Measurements from ENCODE around the gene EVC2. TPM values are rescaled to one million over a fixed set of nuclear protein-coding genes. Genes with fewer than 3 reads are reported as not detected.

EVC2 gene
- total RNA-seq, 1 experiment from 2014 or later, result 3.2 TPM

DNA sequence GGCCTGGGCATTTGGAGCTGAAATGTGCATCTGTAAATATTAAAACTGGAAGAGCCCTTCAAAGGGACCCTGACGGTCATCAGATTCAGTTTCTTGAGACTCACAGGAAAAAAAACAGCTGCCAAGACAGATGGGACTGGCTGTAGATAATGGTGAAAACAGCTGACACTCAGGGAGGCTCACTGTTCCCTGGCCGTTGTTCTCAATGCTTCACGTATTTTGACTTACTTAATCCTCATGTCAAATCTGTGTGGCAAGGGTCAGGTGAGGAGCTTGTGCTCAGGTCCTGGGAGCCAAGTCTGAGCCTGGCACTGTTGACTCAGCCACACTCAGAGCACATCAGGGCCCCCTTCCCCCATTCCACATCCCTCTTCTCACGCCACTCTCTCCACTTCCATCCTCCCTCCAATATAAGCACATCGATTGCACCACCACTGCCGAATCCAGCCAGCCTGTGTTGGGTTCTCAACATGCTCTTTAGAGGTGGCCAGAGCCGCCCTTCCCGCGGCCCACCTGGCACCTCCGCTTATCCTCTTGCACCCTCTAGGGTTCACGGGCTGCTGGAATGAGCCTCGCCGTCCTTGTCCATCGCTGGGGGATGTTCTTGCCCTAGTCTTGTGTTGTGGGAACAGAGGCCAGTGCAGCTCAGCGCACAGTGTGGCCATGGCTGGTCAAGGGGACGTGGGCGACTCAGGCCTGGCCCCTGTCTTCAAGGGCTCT lies 42.7 kb upstream of the EVC2 start:
- ATAC-seq (no peak), DNase-seq (no peak)
- POLR2A ChIA-PET (ENCODE audit: unreplicated experiment), result no interaction called here
- peaks cover 9% of the 10 kb centered on the region; the same call in 1 of the 2 replicates for H3K36me3 ChIP-seq (ENCODE audit: low read depth, low read length)
- no peak overlapping the region for H3K4me2 ChIP-seq (ENCODE audit: low read length)
- H3F3A ChIP-seq (ENCODE audit: low read length, unreplicated experiment), result no peaks in the 10 kb centered on the region
- H2AFZ ChIP-seq (ENCODE audit: low read length), result no peak overlapping the region
- CTCF ChIA-PET, result no interaction called here
- H3K27ac ChIP-seq (ENCODE audit: low read length), result peak overlapping the region; percentile 41
- no peaks in the 10 kb centered on the region for H3K27me3 ChIP-seq (ENCODE audit: low read length)
- no peak overlapping the region; the same call in 1 of the 2 replicates for H3K9ac ChIP-seq (ENCODE audit: low read length)
- H3K9me3 ChIP-seq (ENCODE audit: low read length), result no peaks in the 10 kb centered on the region
- H3K4me3 ChIP-seq (ENCODE audit: low read length), result no peak overlapping the region
- BruUV-seq (replicated peaks), result no TSS peak
- TF ChIP-seq EZH2 (IDR thresholded peaks at IDR 0.05; ENCODE audit: low read length, unreplicated experiment) (no peak), CTCF (conservative IDR thresholded peaks at IDR 0.05; ENCODE audit: low read depth, low read length) (no peak), EZH2phosphoT487 (IDR thresholded peaks at IDR 0.05; ENCODE audit: borderline replicate concordance, low read length) (no peak)
- intact Hi-C loops (cut with micrococcal nuclease), result no loop called here
- H4K20me1 ChIP-seq (ENCODE audit: low read length), result no peaks in the 10 kb centered on the region
- H3K9me2 ChIP-seq (replicated peaks; ENCODE audit: low read length), result no peaks in the 10 kb centered on the region
- peaks cover 32% of the 10 kb centered on the region for H3K4me1 ChIP-seq (ENCODE audit: insufficient read depth, low read length)
- H3K79me2 ChIP-seq (ENCODE audit: low read length), result no peaks in the 10 kb centered on the region

DNA sequence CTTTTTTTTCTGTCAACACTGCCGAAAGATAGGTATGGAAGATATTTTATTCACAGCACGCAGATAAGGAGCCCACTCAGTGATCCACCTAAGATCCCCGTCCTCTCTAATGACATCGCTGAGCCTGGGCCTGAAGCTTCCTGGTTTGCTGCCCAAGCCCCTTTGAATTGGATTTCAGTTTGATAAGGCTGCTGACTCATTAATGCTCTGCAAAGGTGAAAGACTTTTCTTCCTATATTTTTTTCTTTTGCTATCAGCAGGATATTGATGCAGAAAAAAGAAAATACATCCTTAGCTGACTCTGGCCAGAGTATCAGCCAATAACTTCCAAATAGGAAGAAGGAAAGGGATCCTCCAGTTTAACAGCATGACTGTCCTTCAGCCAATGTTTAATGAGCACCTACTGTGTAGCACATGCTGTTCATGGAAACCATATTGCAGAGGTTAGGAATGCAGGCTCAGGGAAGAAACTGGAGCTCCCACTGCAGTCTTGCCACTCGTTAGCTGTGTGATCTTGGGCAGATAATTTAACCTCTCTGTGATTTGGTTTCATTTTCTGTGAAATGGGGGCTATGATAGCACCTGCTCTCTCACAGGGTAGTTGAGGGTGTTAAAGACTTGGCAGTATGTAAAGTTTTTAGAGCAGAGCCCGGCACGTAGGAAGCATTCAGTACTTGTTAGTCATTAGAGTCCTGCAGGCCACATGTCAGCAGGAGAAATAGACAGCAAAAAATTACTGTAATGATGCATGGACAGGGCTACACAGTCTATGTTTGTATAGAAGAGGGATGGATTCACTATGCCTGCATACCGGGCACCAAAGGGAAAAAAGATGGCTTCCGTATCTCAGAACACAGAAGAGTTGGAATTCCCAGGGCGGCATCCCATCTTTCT lies 41.9 kb upstream of the EVC2 start:
- no TSS peak for BruUV-seq (replicated peaks)

More for the DNA sequence above, 41.9 kb upstream of the EVC2 start:
- H3K9me3 ChIP-seq (ENCODE audit: low read length), result no peaks in the 10 kb centered on the region
- H3K36me3 ChIP-seq (ENCODE audit: low read depth, low read length), result peaks cover 7% of the 10 kb centered on the region; the same call in 1 of the 2 replicates
- no peak overlapping the region for H3K4me3 ChIP-seq (ENCODE audit: low read length)
- no peak overlapping the region for H3K9ac ChIP-seq (ENCODE audit: low read length)
- H3K27me3 ChIP-seq (ENCODE audit: low read length), result no peaks in the 10 kb centered on the region
- TF ChIP-seq CTCF (conservative IDR thresholded peaks at IDR 0.05; ENCODE audit: low read depth, low read length) (no peak), EZH2 (IDR thresholded peaks at IDR 0.05; ENCODE audit: low read length, unreplicated experiment) (no peak), EZH2phosphoT487 (IDR thresholded peaks at IDR 0.05; ENCODE audit: borderline replicate concordance, low read length) (no peak)
- POLR2A ChIA-PET (ENCODE audit: unreplicated experiment), result no interaction called here
- peak overlapping the region; percentile 25 for H3K27ac ChIP-seq (ENCODE audit: low read length)
- intact Hi-C loops (cut with micrococcal nuclease), result no loop called here
- no peak overlapping the region for H2AFZ ChIP-seq (ENCODE audit: low read length)
- CTCF ChIA-PET, result no interaction called here
- H3K4me2 ChIP-seq (ENCODE audit: low read length), result no peak overlapping the region
- no peaks in the 10 kb centered on the region for H3F3A ChIP-seq (ENCODE audit: low read length, unreplicated experiment)
- peaks cover 32% of the 10 kb centered on the region for H3K4me1 ChIP-seq (ENCODE audit: insufficient read depth, low read length)
- no peaks in the 10 kb centered on the region for H3K79me2 ChIP-seq (ENCODE audit: low read length)
- ATAC-seq (no peak), DNase-seq (no peak)
- H4K20me1 ChIP-seq (ENCODE audit: low read length), result no peaks in the 10 kb centered on the region
- no peaks in the 10 kb centered on the region for H3K9me2 ChIP-seq (replicated peaks; ENCODE audit: low read length)

All from PC-3 (cell line).